ENCODE data around the gene PLD2. TPM values are rescaled to one million over a fixed set of nuclear protein-coding genes. Genes with fewer than 3 reads are reported as not detected.

Gene PLD2
- total RNA-seq: 10 to 100 TPM; 10.2 to 21.3 (median 15.7) TPM

GRCh38 chr17:4806777-4807604 lies at the start of gene PLD2:
Gene PLD2, plus strand, starts transcription at chr17:4807152. Its CDS starts 621 bp downstream, at chr17:4807773.
- H3K4me3 ChIP-seq: peak within 1 kb of the TSS; percentile 58 to 90
- no peaks in the 10 kb centered on the region for H3K27me3 ChIP-seq
- peak within 1 kb of the TSS in 3 of 4 donors; percentile 69 to 83 (median 81) for H3K27ac ChIP-seq
- no peaks in the 10 kb centered on the region for H3K9me3 ChIP-seq
- no peak for TF ChIP-seq POLR2AphosphoS5 (IDR thresholded peaks at IDR 0.05)
- TF ChIP-seq POLR2A (IDR thresholded peaks at IDR 0.05): peak; percentile 42 to 46
- TF ChIP-seq CTCF (IDR thresholded peaks at IDR 0.05): peak in 2 of 4 experiments; percentile 3 to 17
- TF ChIP-seq EP300 (IDR thresholded peaks at IDR 0.05): no peak
- peaks cover 0 to 26% (median 11%) of the 10 kb centered on the region in 3 donors for H3K4me1 ChIP-seq
- 0% methylated on average over 2 of the region's 106 CpGs; no CpG with 5 or more reads in 1 of the 2 donors for WGBS, 2 donors (ENCODE audit: low coverage in 1 of 2)
- H3K36me3 ChIP-seq: peaks cover 0 to 32% of the 10 kb centered on the region in 2 donors
- ATAC-seq: peak; percentile 99

GRCh38 chr17:4759776-4760236 lies 47.1 kb upstream of the PLD2 start:
- no peaks in the 10 kb centered on the region for H3K4me1 ChIP-seq
- H3K4me3 ChIP-seq: no peak overlapping the region
- TF ChIP-seq POLR2AphosphoS5 (IDR thresholded peaks at IDR 0.05) (no peak), CTCF (IDR thresholded peaks at IDR 0.05) (no peak), POLR2A (IDR thresholded peaks at IDR 0.05) (no peak), EP300 (IDR thresholded peaks at IDR 0.05) (no peak)
- 60 to 87% methylated on average over 5 to 7 of the region's 10 CpGs for WGBS, 2 donors (ENCODE audit: low coverage in 1 of 2)
- no peaks in the 10 kb centered on the region for H3K9me3 ChIP-seq
- H3K27me3 ChIP-seq: peaks cover 74% of the 10 kb centered on the region
- H3K36me3 ChIP-seq: no peaks in the 10 kb centered on the region
- no peak overlapping the region for H3K27ac ChIP-seq
- ATAC-seq: peak; percentile 43

- Histone ChIP-seq H3K27ac (peak overlapping the region in 1 of 4 donors; percentile 33), H3K4me3 (no peak overlapping the region), H3K9me3 (no peaks in the 10 kb centered on the region), H3K36me3 (no peaks in the 10 kb centered on the region), H3K27me3 (peaks cover 39% of the 10 kb centered on the region), H3K4me1 (no peaks in the 10 kb centered on the region)
- ATAC-seq: peak; percentile 60
- TF ChIP-seq POLR2A (IDR thresholded peaks at IDR 0.05) (no peak), EP300 (IDR thresholded peaks at IDR 0.05) (no peak), POLR2AphosphoS5 (IDR thresholded peaks at IDR 0.05) (no peak), CTCF (IDR thresholded peaks at IDR 0.05) (no peak)
- WGBS, 2 donors (ENCODE audit: low coverage in 1 of 2): 47 to 58% methylated on average over 2 of the region's 3 CpGs
Observed at GRCh38 chr17:4764595-4764994, 42.4 kb upstream of the PLD2 start.

GRCh38 chr17:4766201-4766600 lies 40.8 kb upstream of the PLD2 start:
- Histone ChIP-seq H3K27me3 (peaks cover 35% of the 10 kb centered on the region), H3K4me1 (no peaks in the 10 kb centered on the region), H3K9me3 (no peaks in the 10 kb centered on the region), H3K36me3 (no peaks in the 10 kb centered on the region), H3K27ac (peak overlapping the region in 2 of 4 donors; percentile 17 to 31), H3K4me3 (no peak overlapping the region)
- no peak for TF ChIP-seq EP300 (IDR thresholded peaks at IDR 0.05)
- TF ChIP-seq POLR2A (IDR thresholded peaks at IDR 0.05): no peak
- no peak for TF ChIP-seq CTCF (IDR thresholded peaks at IDR 0.05)
- TF ChIP-seq POLR2AphosphoS5 (IDR thresholded peaks at IDR 0.05): no peak
- 36 to 92% methylated on average over 1 to 2 of the region's 3 CpGs for WGBS, 2 donors (ENCODE audit: low coverage in 1 of 2)
- peak; percentile 39 for ATAC-seq

All from gastroesophageal sphincter (tissue), 4 donors.